ENCODE data around the gene CPSF3. TPM values are rescaled to one million over a fixed set of nuclear protein-coding genes. Genes with fewer than 3 reads are reported as not detected.

Gene CPSF3
- total and polyA plus RNA-seq, 9 of the 15 experiments (the other 6 are each of a cell fraction or from before 2014, with no cell fraction given): 54.2 to 151 (median 94.5) TPM

DNA sequence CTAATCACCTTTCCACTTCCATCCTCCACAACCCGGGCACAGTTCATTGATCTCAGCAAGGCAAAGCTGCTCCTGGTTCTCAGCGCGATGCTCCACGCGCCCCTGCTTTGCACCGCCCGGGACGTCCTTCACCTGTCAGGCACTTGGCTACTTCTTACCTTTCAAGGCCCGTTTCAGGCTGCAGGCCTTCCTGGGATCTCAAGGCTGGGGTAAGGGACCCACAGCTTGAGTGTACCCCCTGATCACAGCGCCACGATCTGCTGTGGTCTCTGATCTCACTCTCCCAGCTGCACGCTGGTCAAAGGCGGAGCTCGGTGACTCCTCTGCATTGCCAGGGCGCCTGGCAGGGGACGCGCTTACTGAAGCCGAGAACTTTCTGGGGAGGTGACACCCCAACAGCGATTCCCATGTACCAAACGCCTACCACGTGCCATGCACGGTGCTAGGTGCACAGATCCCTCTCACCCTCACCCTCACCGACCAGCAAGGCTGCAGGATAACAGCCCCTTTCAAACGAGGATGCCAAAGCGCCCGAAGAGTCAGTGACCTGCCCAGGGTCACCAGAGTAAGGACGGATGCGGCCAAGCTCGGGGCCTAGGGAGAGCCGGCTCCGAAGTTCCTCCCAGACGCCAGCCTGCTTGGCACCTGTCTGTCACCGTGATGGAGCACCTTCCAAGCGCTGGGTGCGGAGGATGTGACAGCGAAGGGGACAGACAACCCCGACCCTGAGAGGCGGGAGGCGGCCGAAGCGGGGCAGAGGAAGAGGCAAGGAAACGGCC is 944 bp upstream of the CPSF3 start (continued):
- TF ChIP-seq, protein P1, sequence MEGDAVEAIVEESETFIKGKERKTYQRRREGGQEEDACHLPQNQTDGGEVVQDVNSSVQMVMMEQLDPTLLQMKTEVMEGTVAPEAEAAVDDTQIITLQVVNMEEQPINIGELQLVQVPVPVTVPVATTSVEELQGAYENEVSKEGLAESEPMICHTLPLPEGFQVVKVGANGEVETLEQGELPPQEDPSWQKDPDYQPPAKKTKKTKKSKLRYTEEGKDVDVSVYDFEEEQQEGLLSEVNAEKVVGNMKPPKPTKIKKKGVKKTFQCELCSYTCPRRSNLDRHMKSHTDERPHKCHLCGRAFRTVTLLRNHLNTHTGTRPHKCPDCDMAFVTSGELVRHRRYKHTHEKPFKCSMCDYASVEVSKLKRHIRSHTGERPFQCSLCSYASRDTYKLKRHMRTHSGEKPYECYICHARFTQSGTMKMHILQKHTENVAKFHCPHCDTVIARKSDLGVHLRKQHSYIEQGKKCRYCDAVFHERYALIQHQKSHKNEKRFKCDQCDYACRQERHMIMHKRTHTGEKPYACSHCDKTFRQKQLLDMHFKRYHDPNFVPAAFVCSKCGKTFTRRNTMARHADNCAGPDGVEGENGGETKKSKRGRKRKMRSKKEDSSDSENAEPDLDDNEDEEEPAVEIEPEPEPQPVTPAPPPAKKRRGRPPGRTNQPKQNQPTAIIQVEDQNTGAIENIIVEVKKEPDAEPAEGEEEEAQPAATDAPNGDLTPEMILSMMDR (IDR thresholded peaks at IDR 0.05 in 2 of 3, conservative IDR thresholded peaks at IDR 0.05 in 1 of 3; ENCODE audit: insufficient read depth in 2 of 3, low read depth in 1 of 3, low read length in 3 of 3): no peak
- TF ChIP-seq, protein P2, sequence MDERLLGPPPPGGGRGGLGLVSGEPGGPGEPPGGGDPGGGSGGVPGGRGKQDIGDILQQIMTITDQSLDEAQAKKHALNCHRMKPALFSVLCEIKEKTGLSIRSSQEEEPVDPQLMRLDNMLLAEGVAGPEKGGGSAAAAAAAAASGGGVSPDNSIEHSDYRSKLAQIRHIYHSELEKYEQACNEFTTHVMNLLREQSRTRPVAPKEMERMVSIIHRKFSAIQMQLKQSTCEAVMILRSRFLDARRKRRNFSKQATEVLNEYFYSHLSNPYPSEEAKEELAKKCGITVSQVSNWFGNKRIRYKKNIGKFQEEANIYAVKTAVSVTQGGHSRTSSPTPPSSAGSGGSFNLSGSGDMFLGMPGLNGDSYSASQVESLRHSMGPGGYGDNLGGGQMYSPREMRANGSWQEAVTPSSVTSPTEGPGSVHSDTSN (CRISPR knock-in tag; IDR thresholded peaks at IDR 0.05; ENCODE audit: low read depth): peak; percentile 90
- TF ChIP-seq, protein P2 (tag; conservative IDR thresholded peaks at IDR 0.05; ENCODE audit: low read depth): peak; percentile 95
- TF ChIP-seq, protein P3, sequence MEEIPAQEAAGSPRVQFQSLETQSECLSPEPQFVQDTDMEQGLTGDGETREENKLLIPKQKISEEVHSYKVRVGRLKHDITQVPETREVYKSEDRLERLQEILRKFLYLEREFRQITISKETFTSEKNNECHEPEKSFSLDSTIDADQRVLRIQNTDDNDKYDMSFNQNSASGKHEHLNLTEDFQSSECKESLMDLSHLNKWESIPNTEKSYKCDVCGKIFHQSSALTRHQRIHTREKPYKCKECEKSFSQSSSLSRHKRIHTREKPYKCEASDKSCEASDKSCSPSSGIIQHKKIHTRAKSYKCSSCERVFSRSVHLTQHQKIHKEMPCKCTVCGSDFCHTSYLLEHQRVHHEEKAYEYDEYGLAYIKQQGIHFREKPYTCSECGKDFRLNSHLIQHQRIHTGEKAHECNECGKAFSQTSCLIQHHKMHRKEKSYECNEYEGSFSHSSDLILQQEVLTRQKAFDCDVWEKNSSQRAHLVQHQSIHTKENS (CRISPR knock-in tag; IDR thresholded peaks at IDR 0.05): no peak
- no peak for TF ChIP-seq NFXL1 (CRISPR knock-in tag; IDR thresholded peaks at IDR 0.05)
- no peak for TF ChIP-seq HMG20B (CRISPR knock-in tag; IDR thresholded peaks at IDR 0.05)
- TF ChIP-seq PTTG1 (tag; IDR thresholded peaks at IDR 0.05; ENCODE audit: low read depth): no peak
- no peak for TF ChIP-seq RFX7 (CRISPR knock-in tag; IDR thresholded peaks at IDR 0.05)
- peak; percentile 55; the same call in 1 of the 2 replicates for TF ChIP-seq ZC3H4 (CRISPR knock-in tag; IDR thresholded peaks at IDR 0.05; ENCODE audit: borderline replicate concordance)
- TF ChIP-seq KAT2B (IDR thresholded peaks at IDR 0.05; ENCODE audit: low read depth, low read length): no peak
- no peak for TF ChIP-seq BMI1 (IDR thresholded peaks at IDR 0.05; ENCODE audit: low read length)
- no peak for TF ChIP-seq MBD1 (CRISPR knock-in tag; IDR thresholded peaks at IDR 0.05)
- TF ChIP-seq ZFP1 (CRISPR knock-in tag; IDR thresholded peaks at IDR 0.05): no peak
- TF ChIP-seq, protein P4, sequence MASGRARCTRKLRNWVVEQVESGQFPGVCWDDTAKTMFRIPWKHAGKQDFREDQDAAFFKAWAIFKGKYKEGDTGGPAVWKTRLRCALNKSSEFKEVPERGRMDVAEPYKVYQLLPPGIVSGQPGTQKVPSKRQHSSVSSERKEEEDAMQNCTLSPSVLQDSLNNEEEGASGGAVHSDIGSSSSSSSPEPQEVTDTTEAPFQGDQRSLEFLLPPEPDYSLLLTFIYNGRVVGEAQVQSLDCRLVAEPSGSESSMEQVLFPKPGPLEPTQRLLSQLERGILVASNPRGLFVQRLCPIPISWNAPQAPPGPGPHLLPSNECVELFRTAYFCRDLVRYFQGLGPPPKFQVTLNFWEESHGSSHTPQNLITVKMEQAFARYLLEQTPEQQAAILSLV (tag; IDR thresholded peaks at IDR 0.05): no peak
- TF ChIP-seq, protein P5, sequence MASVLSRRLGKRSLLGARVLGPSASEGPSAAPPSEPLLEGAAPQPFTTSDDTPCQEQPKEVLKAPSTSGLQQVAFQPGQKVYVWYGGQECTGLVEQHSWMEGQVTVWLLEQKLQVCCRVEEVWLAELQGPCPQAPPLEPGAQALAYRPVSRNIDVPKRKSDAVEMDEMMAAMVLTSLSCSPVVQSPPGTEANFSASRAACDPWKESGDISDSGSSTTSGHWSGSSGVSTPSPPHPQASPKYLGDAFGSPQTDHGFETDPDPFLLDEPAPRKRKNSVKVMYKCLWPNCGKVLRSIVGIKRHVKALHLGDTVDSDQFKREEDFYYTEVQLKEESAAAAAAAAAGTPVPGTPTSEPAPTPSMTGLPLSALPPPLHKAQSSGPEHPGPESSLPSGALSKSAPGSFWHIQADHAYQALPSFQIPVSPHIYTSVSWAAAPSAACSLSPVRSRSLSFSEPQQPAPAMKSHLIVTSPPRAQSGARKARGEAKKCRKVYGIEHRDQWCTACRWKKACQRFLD (CRISPR knock-in tag; IDR thresholded peaks at IDR 0.05): no peak
- TF ChIP-seq NR2C2 (CRISPR knock-in tag; IDR thresholded peaks at IDR 0.05): no peak
- TF ChIP-seq NR2C2 (tag; IDR thresholded peaks at IDR 0.05): no peak; the same call in 1 of the 2 replicates
